Measurements from ENCODE around the gene RANBP17.

The RANBP17 gene

GRCh38 chr5:171269717-171270116 lies 407.9 kb downstream of the RANBP17 start (continued):
- TF ChIP-seq ZEB2 (tag by site-specific recombination; IDR thresholded peaks at IDR 0.05) (no peak), KLF8 (tag by site-specific recombination; IDR thresholded peaks at IDR 0.05) (no peak), GLIS1 (tag by site-specific recombination; IDR thresholded peaks at IDR 0.05) (no peak), ZNF18 (tag by site-specific recombination; IDR thresholded peaks at IDR 0.05) (no peak), ZNF366 (tag by site-specific recombination; conservative IDR thresholded peaks at IDR 0.05) (peak; percentile 46; the same call in 1 of the 2 replicates), OSR2 (tag by site-specific recombination; IDR thresholded peaks at IDR 0.05) (peak; percentile 81), ZNF639 (tag by site-specific recombination; IDR thresholded peaks at IDR 0.05) (no peak), BCL11A (tag by site-specific recombination; IDR thresholded peaks at IDR 0.05; ENCODE audit: low read depth) (no peak), ZNF548 (tag by site-specific recombination; IDR thresholded peaks at IDR 0.05) (no peak), ZBTB6 (tag by site-specific recombination; IDR thresholded peaks at IDR 0.05) (no peak), ZNF341 (tag by site-specific recombination; IDR thresholded peaks at IDR 0.05; ENCODE audit: low read depth) (no peak), ZNF670 (tag by site-specific recombination; IDR thresholded peaks at IDR 0.05; ENCODE audit: low read depth) (no peak), ZNF768 (tag by site-specific recombination; IDR thresholded peaks at IDR 0.05) (no peak), ZNF211 (tag by site-specific recombination; IDR thresholded peaks at IDR 0.05; ENCODE audit: low read depth) (no peak), ZNF416 (tag by site-specific recombination; IDR thresholded peaks at IDR 0.05) (no peak), ZNF23 (tag by site-specific recombination; IDR thresholded peaks at IDR 0.05; ENCODE audit: borderline replicate concordance) (no peak), GFI1B (tag by site-specific recombination; IDR thresholded peaks at IDR 0.05) (no peak), ZNF274 (IDR thresholded peaks at IDR 0.05; ENCODE audit: low read length) (no peak), ZNF274 (tag by site-specific recombination; IDR thresholded peaks at IDR 0.05; ENCODE audit: borderline replicate concordance) (no peak), ZFP3 (tag by site-specific recombination; IDR thresholded peaks at IDR 0.05; ENCODE audit: low read depth) (no peak), ZNF324 (tag by site-specific recombination; IDR thresholded peaks at IDR 0.05) (peak; percentile 76), ZNF10 (tag by site-specific recombination; IDR thresholded peaks at IDR 0.05) (no peak), HIC1 (tag by site-specific recombination; IDR thresholded peaks at IDR 0.05) (no peak), ZNF221 (tag by site-specific recombination; IDR thresholded peaks at IDR 0.05; ENCODE audit: borderline replicate concordance) (no peak), ZNF677 (tag by site-specific recombination; IDR thresholded peaks at IDR 0.05) (no peak), GLIS2 (tag by site-specific recombination; IDR thresholded peaks at IDR 0.05) (no peak), ZNF426 (tag by site-specific recombination; IDR thresholded peaks at IDR 0.05) (no peak), KLF9 (tag by site-specific recombination; IDR thresholded peaks at IDR 0.05; ENCODE audit: low read depth) (no peak), EGR2 (tag by site-specific recombination; IDR thresholded peaks at IDR 0.05; ENCODE audit: low read depth) (no peak)
- TF ChIP-seq, protein P1, sequence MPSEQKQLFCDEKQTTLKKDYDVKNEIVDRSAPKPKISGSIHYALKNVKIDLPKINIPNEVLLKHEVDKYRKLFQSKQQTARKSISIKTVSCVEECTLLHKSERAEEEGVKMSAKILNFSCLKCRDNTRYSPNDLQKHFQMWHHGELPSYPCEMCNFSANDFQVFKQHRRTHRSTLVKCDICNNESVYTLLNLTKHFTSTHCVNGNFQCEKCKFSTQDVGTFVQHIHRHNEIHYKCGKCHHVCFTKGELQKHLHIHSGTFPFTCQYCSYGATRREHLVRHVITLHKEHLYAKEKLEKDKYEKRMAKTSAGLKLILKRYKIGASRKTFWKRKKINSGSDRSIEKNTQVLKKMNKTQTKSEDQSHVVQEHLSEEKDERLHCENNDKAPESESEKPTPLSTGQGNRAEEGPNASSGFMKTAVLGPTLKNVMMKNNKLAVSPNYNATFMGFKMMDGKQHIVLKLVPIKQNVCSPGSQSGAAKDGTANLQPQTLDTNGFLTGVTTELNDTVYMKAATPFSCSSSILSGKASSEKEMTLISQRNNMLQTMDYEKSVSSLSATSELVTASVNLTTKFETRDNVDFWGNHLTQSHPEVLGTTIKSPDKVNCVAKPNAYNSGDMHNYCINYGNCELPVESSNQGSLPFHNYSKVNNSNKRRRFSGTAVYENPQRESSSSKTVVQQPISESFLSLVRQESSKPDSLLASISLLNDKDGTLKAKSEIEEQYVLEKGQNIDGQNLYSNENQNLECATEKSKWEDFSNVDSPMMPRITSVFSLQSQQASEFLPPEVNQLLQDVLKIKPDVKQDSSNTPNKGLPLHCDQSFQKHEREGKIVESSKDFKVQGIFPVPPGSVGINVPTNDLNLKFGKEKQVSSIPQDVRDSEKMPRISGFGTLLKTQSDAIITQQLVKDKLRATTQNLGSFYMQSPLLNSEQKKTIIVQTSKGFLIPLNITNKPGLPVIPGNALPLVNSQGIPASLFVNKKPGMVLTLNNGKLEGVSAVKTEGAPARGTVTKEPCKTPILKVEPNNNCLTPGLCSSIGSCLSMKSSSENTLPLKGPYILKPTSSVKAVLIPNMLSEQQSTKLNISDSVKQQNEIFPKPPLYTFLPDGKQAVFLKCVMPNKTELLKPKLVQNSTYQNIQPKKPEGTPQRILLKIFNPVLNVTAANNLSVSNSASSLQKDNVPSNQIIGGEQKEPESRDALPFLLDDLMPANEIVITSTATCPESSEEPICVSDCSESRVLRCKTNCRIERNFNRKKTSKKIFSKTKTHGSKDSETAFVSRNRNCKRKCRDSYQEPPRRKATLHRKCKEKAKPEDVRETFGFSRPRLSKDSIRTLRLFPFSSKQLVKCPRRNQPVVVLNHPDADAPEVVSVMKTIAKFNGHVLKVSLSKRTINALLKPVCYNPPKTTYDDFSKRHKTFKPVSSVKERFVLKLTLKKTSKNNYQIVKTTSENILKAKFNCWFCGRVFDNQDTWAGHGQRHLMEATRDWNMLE (tag by site-specific recombination; conservative IDR thresholded peaks at IDR 0.05; ENCODE audit: low read depth), result no peak
